GM19240 (cell line): Measurements from ENCODE around the gene MBTPS2.
A peak's percentile ranks its signal among the peaks of the same experiment; 100 is the strongest.
"Not testable (repeated sequence)": the region's sequence is repeated elsewhere in the genome, so short reads cannot be mapped to it uniquely, and the experiment has no call there.

Experiments used
- DNase-seq: peaks from one replicate; pipeline ENCODE4 v3.0.0; 2011; ENCODE audit warnings: low spot score; ENCODE audit not compliant: insufficient read length

The MBTPS2 gene

GRCh38 chrX:21839334-21840192 is at the start of gene MBTPS2:
Gene MBTPS2, plus strand, starts transcription at chrX:21839617. Its CDS starts 118 bp downstream, at chrX:21839735.
- peak; percentile 3 for DNase-seq

- no peak for DNase-seq
Observed at GRCh38 chrX:21798677-21799219, 40.7 kb upstream of the MBTPS2 start.

- DNase-seq: no peak
Observed at GRCh38 chrX:21799767-21800166, 39.6 kb upstream of the MBTPS2 start.

- no peak for DNase-seq
Observed at GRCh38 chrX:21800344-21800770, 39.1 kb upstream of the MBTPS2 start.

- no peak for DNase-seq
Observed at GRCh38 chrX:21802054-21802670, 37.3 kb upstream of the MBTPS2 start.

GRCh38 chrX:21802839-21803238 is 36.6 kb upstream of the MBTPS2 start:
- DNase-seq: no peak

- DNase-seq: no peak
Observed at GRCh38 chrX:21806691-21807090, 32.7 kb upstream of the MBTPS2 start.

- DNase-seq: no peak
Observed at GRCh38 chrX:21811832-21812231, 27.6 kb upstream of the MBTPS2 start.

GRCh38 chrX:21812628-21813027 is 26.8 kb upstream of the MBTPS2 start:
- no peak for DNase-seq

- DNase-seq: no peak
Observed at GRCh38 chrX:21813612-21814368, 25.6 kb upstream of the MBTPS2 start.

GRCh38 chrX:21816136-21816535 is 23.3 kb upstream of the MBTPS2 start:
- DNase-seq: no peak

- DNase-seq: not testable (repeated sequence)
Observed at GRCh38 chrX:21820170-21820569, 19.2 kb upstream of the MBTPS2 start.

- no peak for DNase-seq
Observed at GRCh38 chrX:21821875-21822274, 17.5 kb upstream of the MBTPS2 start.

- DNase-seq: no peak
Observed at GRCh38 chrX:21831496-21831895, 7.9 kb upstream of the MBTPS2 start.

GRCh38 chrX:21837056-21837455 is 2.4 kb upstream of the MBTPS2 start:
- no peak for DNase-seq

- DNase-seq: no peak
Observed at GRCh38 chrX:21838937-21839333, 482 bp upstream of the MBTPS2 start.

GRCh38 chrX:21840193-21840545 is 752 bp downstream of the MBTPS2 start:
- DNase-seq: no peak

GRCh38 chrX:21843179-21843578 is 3.8 kb downstream of the MBTPS2 start:
- DNase-seq: no peak

GRCh38 chrX:21845096-21845495 is 5.7 kb downstream of the MBTPS2 start:
- DNase-seq: no peak

- DNase-seq: no peak
Observed at GRCh38 chrX:21847342-21847741, 7.9 kb downstream of the MBTPS2 start.

- no peak for DNase-seq
Observed at GRCh38 chrX:21853578-21853977, 14.2 kb downstream of the MBTPS2 start.

GRCh38 chrX:21855937-21856415 is 16.6 kb downstream of the MBTPS2 start, which contains the start of gene YY2:
Gene YY2, plus strand, starts transcription at chrX:21855987. Its CDS starts 498 bp downstream, at chrX:21856485.
- no peak for DNase-seq
